Hepatocyte (in vitro differentiated cells): ENCODE data around the gene SERP2. TPM values are rescaled to one million over a fixed set of nuclear protein-coding genes. Genes with fewer than 3 reads are reported as not detected.

Experiments used
- DNase-seq: peaks from one replicate; pipeline ENCODE4 v3.0.0-alpha.2; 2016; ENCODE audit warnings: low spot score
- H2AFZ ChIP-seq: fragments of 200-600 bp; sonication (generic); 2 replicates; pipeline ENCODE4 v1.6.0; 2016; ENCODE audit warnings: antibody characterized with exemption, mild to moderate bottlenecking
- H3K27ac ChIP-seq: fragments of 200-600 bp; sonication (generic); 2 replicates; pipeline ENCODE4 v1.5.1; 2016; ENCODE audit warnings: mild to moderate bottlenecking
- H3K27me3 ChIP-seq: fragments of 200-600 bp; sonication (generic); 2 replicates; pipeline ENCODE4 v1.6.1; 2016
- H3K36me3 ChIP-seq: fragments of 200-600 bp; sonication (generic); replicated peaks from 2 replicates; pipeline ENCODE4 v1.5.1; 2016; ENCODE audit warnings: low read depth; ENCODE audit not compliant: insufficient read depth
- H3K4me1 ChIP-seq: fragments of 200-600 bp; sonication (generic); 2 replicates; pipeline ENCODE4 v1.5.1; 2016; ENCODE audit warnings: mild to moderate bottlenecking, moderate library complexity; ENCODE audit not compliant: insufficient read depth
- H3K4me2 ChIP-seq: fragments of 200-600 bp; sonication (generic); 2 replicates; pipeline ENCODE4 v1.6.0; 2016
- H3K4me3 ChIP-seq: fragments of 200-600 bp; sonication (generic); 2 replicates; pipeline ENCODE4 v1.5.1; 2016; ENCODE audit warnings: mild to moderate bottlenecking
- H3K79me2 ChIP-seq: fragments of 200-600 bp; sonication (generic); 2 replicates; pipeline ENCODE4 v1.6.0; 2017; ENCODE audit warnings: mild to moderate bottlenecking
- H3K9me2 ChIP-seq: fragments of 200-600 bp; sonication (generic); replicated peaks from 2 replicates; pipeline ENCODE4 v1.6.0; 2017; ENCODE audit warnings: mild to moderate bottlenecking; ENCODE audit not compliant: insufficient read depth
- H3K9me3 ChIP-seq: fragments of 200-600 bp; sonication (generic); 2 replicates; pipeline ENCODE4 v1.5.1; 2016; ENCODE audit warnings: low read depth, mild to moderate bottlenecking
- H4K20me1 ChIP-seq: fragments of 200-600 bp; sonication (generic); 2 replicates; pipeline ENCODE4 v1.6.0; 2016; ENCODE audit warnings: mild to moderate bottlenecking; ENCODE audit not compliant: insufficient read depth, poor library complexity, severe bottlenecking
- EZH2 ChIP-seq: fragments of 200-600 bp; sonication (generic); IDR thresholded peaks from 2 replicates; pipeline ENCODE4 v1.6.1; 2016; ENCODE audit warnings: antibody characterized with exemption, mild to moderate bottlenecking, borderline replicate concordance
- EZH2phosphoT487 ChIP-seq: fragments of 200-600 bp; sonication (generic); IDR thresholded peaks from one replicate; pipeline ENCODE4 v1.6.1; 2018; ENCODE audit warnings: antibody characterized with exemption, mild to moderate bottlenecking, low read depth, moderate library complexity; ENCODE audit not compliant: unreplicated experiment, severe bottlenecking
- WGBS: methylation state at CpG from one replicate; pipeline ENCODE4 v1.1.6; 2016; ENCODE audit warnings: low lambda C conversion rate; ENCODE audit errors: missing lambda C conversion rate; 5-methylcytosine and 5-hydroxymethylcytosine counted together
- polyA plus RNA-seq: library from polyadenylated mRNA; unstranded; fragments of >200 nt; fragmentation: Nextera tagmentation; extraction: Ambion mirVana; gene quantifications from 2 replicates; pipeline ENCODE4 v1.2.1, GENCODE V29; 2016
- total RNA-seq: library from RNA; depleted of rRNA; stranded (reverse); fragments of >200 nt; gene quantifications from 2 replicates; pipeline ENCODE4 v1.2.3, GENCODE V29; 2014
- TF ChIP-seq, protein P1 (sequence below): fragments of 200-600 bp; sonication (generic); IDR thresholded peaks from 2 replicates; pipeline ENCODE4 v1.5.1; 2016; ENCODE audit warnings: antibody characterized with exemption, mild to moderate bottlenecking; ENCODE audit not compliant: poor library complexity

Gene SERP2
- total and polyA plus RNA-seq, 2 experiments from 2014 or later = 1.8 to 7.7 TPM

DNA sequence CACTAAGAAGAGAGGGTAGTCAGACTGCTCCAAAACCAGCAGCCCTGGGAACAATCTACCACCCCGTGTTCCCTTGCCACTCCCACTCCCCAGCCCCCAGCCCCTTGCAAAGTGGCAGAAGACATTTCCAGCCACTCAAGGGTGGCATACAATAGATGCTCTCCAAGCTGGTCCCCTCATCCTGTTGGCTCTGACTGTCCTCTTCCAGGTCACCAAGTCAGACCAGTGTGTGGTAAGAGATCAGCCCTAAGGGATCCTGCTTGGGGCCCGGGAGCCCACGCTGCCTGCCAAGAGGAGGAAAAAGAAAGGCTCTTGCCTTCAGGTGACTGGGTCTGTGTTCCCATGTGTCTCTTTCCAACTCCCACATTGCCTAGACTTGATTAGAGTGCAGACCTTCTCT, 25.0 kb downstream of the SERP2 start:
- H3K27ac ChIP-seq = no peak overlapping the region
- H3K4me2 ChIP-seq = no peak overlapping the region
- no peaks in the 10 kb centered on the region for H3K79me2 ChIP-seq
- 92% methylated on average over 3 of the region's 3 CpGs for WGBS
- H3K27me3 ChIP-seq = no peaks in the 10 kb centered on the region
- no peaks in the 10 kb centered on the region for H4K20me1 ChIP-seq
- no peak overlapping the region for H3K4me3 ChIP-seq
- TF ChIP-seq EZH2 (no peak), EZH2phosphoT487 (no peak)
- TF ChIP-seq, protein P1, sequence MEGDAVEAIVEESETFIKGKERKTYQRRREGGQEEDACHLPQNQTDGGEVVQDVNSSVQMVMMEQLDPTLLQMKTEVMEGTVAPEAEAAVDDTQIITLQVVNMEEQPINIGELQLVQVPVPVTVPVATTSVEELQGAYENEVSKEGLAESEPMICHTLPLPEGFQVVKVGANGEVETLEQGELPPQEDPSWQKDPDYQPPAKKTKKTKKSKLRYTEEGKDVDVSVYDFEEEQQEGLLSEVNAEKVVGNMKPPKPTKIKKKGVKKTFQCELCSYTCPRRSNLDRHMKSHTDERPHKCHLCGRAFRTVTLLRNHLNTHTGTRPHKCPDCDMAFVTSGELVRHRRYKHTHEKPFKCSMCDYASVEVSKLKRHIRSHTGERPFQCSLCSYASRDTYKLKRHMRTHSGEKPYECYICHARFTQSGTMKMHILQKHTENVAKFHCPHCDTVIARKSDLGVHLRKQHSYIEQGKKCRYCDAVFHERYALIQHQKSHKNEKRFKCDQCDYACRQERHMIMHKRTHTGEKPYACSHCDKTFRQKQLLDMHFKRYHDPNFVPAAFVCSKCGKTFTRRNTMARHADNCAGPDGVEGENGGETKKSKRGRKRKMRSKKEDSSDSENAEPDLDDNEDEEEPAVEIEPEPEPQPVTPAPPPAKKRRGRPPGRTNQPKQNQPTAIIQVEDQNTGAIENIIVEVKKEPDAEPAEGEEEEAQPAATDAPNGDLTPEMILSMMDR = no peak
- H3K4me1 ChIP-seq = peaks cover 42% of the 10 kb centered on the region
- H3K9me3 ChIP-seq = no peaks in the 10 kb centered on the region
- no peaks in the 10 kb centered on the region for H3K9me2 ChIP-seq
- no peak for DNase-seq
- H2AFZ ChIP-seq = no peak overlapping the region
- H3K36me3 ChIP-seq = no peaks in the 10 kb centered on the region

GRCh38 chr13:44399074-44399473, 25.4 kb downstream of the SERP2 start:
- TF ChIP-seq, protein P1 = no peak
- TF ChIP-seq EZH2phosphoT487 = no peak
- no peak for TF ChIP-seq EZH2
- no peaks in the 10 kb centered on the region for H3K9me3 ChIP-seq
- WGBS = 93% methylated on average over 3 of the region's 3 CpGs

DNA sequence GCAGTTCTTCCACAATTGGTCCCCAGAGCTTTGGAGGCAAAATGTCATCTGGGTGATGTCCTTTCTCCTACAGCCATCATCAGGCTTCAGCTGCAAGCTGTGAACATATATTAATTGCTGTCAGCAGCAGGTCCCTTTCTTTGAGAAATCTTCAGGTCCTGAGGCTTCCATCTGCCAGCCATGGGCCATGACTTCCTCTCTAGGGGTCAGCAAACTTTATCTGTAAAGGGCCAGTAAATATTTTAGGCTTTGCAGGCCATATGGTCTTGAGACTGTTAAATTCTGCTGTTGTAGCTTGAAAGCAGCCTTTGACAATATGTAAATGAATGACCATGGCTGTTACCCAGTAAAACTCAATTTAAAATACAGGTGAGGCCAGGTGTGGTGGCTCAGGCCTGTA, 27.1 kb downstream of the SERP2 start:
- H3K4me2 ChIP-seq = no peak overlapping the region
- H4K20me1 ChIP-seq = no peaks in the 10 kb centered on the region
- no peaks in the 10 kb centered on the region for H3K27me3 ChIP-seq
- H3K27ac ChIP-seq = no peak overlapping the region
- peaks cover 62% of the 10 kb centered on the region for H3K4me1 ChIP-seq
- no peak overlapping the region for H2AFZ ChIP-seq
- H3K79me2 ChIP-seq = no peaks in the 10 kb centered on the region
- no peaks in the 10 kb centered on the region for H3K9me2 ChIP-seq
- TF ChIP-seq, protein P1 = no peak
- no peak for TF ChIP-seq EZH2phosphoT487
- no peak for TF ChIP-seq EZH2
- H3K4me3 ChIP-seq = no peak overlapping the region
- DNase-seq = no peak
- no peaks in the 10 kb centered on the region for H3K36me3 ChIP-seq
- no peaks in the 10 kb centered on the region for H3K9me3 ChIP-seq

More at GRCh38 chr13:44399074-44399473, 25.4 kb downstream of the SERP2 start:
- Histone ChIP-seq H3K4me1 (peaks cover 47% of the 10 kb centered on the region), H3K79me2 (no peaks in the 10 kb centered on the region), H3K27me3 (no peaks in the 10 kb centered on the region), H2AFZ (no peak overlapping the region), H3K9me2 (no peaks in the 10 kb centered on the region), H4K20me1 (no peaks in the 10 kb centered on the region), H3K4me3 (no peak overlapping the region), H3K27ac (no peak overlapping the region), H3K36me3 (no peaks in the 10 kb centered on the region), H3K4me2 (no peak overlapping the region)
- no peak for DNase-seq

DNA sequence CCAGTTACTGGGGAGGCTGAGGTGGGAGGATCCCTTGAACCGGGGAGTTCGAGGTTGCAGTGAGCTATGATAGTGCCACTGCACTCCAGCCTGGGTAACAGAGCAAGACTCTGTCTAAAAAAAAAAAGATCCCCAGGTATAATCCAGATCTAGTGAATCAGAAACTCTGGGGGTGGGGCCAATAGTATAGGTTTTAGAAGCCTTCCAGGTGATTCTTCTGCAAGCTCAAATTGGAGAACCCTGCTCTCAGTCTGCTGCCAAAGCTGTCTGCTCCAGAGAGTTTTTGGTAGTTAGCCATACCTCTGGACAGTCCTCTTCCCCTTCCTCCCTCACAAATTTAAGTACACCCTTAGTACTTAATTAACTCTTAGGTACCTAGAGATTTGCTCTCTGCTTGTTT, 28.0 kb downstream of the SERP2 start:
- no peak for DNase-seq
- H3K27me3 ChIP-seq = no peaks in the 10 kb centered on the region
- H2AFZ ChIP-seq = no peak overlapping the region
- no peak overlapping the region for H3K4me2 ChIP-seq
- no peaks in the 10 kb centered on the region for H3K9me3 ChIP-seq
- 96% methylated on average over 2 of the region's 2 CpGs for WGBS
- no peaks in the 10 kb centered on the region for H3K36me3 ChIP-seq
- peaks cover 53% of the 10 kb centered on the region for H3K4me1 ChIP-seq
- H3K9me2 ChIP-seq = no peaks in the 10 kb centered on the region
- H3K79me2 ChIP-seq = no peaks in the 10 kb centered on the region
- TF ChIP-seq EZH2phosphoT487 (no peak), EZH2 (no peak)
- TF ChIP-seq, protein P1 = no peak
- H4K20me1 ChIP-seq = no peaks in the 10 kb centered on the region
- H3K4me3 ChIP-seq = no peak overlapping the region
- H3K27ac ChIP-seq = no peak overlapping the region
